Fibroblast of skin of right biceps (primary cell): ENCODE results near the gene ITGA3.

ENCODE experiments used
- DNase-seq: peaks from one replicate; pipeline ENCODE4 v3.0.0-alpha.2; 2013

ITGA3 gene

DNA sequence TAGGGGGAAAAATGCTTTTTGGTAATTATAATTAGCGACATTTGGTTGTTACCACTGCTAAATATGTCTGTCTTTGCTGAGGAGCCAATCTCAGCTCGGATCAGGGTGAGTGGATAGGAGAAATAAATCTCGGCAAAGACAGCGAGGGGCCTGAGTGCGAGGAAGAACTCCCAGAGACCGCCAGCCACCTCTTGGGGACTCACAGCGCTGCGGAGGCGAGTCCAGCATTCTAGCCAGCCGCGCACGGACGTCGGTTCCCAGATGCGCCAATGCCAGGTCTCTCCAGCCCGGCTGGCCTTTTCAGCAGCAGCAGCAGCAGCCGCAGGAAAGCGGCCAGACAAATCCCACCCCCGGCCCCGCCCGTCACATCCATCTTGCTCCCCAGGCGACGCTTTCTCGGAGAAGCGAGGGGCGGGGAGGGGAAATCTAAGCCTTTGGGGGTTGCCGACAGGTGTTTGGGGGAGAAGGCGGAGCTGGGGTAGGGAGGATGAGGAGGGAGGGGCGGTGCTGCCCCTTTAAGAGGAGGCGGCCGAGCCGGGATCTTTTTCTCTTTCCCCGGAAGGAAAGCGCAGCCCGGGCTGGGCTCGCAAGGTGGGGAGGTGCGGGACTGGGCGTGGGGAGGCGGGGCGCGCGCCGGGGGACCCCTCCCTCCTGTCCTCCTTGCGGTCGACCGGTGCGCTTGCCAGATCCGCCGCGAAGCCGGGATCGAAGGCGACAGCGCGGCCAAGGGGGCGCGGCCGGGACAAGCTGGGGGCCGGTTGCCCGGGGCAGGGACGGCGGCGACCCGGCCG, at the start of gene ITGA3:
Gene ITGA3, plus strand, starts transcription at position 685 of the 791 bp plus-strand sequence. CDS start 330 bp downstream, outside the sequence.
- peak; percentile 80 for DNase-seq

DNA sequence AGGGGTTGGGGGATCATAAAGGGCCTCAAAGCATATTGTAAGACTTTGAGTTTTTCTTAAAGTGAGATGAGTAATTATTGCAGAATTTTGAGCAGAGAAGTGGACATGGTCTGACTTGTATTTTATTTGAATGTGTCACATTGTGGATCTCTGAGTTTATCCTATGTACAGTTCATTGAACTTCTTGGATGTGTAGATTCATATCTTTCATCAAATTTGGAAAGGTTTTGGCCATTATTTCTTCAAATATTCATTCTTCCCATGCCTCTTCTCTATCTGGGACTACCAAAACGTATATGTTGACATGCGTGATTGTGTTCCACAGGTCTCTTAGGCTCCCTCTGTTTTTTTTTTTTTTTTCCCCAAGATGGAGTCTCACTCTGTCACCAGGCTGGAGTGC, 46.6 kb upstream of the ITGA3 start:
- no peak for DNase-seq

DNA sequence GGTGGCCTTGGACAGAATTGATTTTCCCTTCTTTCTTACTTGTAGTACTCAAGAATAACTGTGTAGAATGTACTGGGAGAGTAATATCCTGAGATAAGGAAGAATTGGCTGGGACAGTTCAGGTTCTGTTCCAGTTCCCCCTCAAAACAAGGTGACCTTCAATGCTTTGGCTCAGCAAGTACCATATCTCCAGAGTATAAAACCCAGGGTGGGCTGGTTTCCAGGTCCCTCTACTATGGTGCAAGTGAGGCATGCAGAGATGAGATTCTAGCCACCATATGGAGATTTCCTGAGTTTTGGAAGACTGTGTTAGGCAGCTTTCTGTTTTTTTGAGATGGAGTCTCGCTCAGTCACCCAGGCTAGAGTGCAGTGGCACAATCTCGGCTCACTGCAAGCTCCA, 42.8 kb upstream of the ITGA3 start:
- DNase-seq, result no peak

DNA sequence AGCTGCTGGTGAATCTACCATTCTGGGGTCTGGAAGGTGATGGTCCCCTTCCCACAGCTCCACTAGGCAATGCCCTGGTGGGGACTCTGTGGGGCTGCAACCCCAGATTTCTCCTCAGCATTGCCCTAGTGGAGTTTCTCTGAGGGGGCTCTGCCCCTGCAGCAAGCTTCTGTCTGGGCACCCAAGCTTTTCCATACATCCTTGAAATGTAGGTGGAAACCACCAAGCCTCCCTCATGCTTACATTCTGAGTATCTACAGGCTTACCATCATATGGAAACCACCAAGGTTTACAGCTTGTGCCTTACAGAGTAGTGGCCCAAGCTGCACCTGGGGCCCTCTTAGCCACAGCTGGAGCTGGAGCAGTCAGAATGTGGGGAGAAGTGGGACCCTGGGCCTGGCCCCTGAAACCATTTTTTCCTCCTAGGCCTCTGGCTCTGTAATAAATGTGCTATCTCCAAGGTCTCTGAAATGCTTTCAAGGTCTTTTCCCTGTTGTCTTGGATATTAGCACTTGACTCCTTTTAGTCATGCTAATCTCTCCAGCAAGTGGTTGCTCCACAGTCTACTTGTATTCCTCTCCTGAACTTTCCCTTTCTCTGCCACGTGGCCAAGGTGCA, 41.3 kb upstream of the ITGA3 start:
- no peak for DNase-seq

DNA sequence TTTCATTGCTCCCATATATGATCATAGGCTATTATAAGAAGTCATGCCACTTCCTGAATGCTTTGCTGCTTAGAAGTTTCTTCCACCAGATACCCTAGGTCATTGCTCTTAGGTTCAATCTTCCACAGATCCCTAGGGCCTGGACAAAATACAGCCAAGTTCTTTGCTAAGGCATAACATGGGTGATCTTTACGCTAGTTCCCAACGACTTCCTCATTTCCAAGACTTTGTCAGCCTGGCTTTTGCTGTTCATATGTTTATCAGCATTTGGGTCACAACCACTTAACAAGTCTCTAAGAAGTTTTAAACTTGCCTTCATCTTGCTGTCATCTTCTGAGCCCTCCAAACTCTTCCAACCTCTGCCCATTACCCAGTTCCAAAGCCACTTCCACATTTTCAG, 40.8 kb upstream of the ITGA3 start:
- DNase-seq, result no peak

DNA sequence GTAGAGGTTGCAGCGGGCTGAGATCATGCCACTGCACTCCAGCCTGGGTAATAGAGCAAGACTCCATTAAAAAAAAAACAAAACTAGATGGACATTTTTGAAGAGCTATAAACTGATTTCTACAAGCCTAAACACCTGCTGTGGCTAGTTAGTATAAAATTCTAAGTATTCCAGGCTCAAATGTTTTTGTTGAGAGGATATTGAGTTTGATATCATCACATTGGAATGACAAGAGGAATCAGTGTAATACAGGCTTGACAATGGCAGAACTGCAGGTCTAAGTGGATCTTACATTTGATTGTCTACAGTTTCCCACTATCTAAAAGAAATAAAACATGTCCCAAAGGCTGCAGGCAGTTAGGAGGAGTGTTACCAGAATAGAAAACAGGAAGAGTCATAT, 37.0 kb upstream of the ITGA3 start:
- no peak for DNase-seq

DNA sequence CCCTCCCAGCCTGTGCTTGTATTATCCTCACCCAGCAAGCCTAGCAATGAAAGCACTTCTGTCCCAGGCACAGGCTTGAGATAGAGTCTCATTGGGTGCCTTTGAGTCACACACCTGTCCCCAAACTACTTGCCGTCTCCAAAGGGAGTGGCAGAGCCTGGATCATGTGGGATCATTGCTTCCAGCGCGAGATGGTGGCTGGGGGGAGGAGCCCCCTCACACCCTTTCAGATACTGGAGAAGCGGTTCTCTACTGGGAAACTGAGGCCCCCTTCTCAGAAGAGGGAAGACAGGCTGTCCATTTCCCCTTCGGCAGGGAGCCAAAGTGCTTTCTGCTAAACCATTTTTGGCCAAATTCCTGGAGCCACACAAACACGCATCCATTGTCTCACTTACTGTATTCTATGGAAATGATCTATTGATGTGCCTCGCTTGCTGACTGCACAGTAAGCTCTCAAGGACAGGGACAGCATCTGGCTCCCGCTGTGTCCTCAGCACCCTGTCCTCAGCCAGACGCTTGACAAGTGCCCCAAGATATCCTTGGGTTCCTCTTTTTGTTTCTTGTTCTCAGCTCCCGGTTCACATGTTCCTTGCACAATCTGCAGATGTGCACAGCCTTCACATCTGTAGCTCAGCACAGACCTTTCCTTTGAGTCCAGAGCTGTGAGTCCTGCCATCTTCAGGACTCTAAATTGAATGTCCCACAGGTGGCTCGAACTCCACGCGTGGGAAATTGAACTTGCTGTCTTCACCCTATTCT, 34.9 kb upstream of the ITGA3 start:
- no peak for DNase-seq

DNA sequence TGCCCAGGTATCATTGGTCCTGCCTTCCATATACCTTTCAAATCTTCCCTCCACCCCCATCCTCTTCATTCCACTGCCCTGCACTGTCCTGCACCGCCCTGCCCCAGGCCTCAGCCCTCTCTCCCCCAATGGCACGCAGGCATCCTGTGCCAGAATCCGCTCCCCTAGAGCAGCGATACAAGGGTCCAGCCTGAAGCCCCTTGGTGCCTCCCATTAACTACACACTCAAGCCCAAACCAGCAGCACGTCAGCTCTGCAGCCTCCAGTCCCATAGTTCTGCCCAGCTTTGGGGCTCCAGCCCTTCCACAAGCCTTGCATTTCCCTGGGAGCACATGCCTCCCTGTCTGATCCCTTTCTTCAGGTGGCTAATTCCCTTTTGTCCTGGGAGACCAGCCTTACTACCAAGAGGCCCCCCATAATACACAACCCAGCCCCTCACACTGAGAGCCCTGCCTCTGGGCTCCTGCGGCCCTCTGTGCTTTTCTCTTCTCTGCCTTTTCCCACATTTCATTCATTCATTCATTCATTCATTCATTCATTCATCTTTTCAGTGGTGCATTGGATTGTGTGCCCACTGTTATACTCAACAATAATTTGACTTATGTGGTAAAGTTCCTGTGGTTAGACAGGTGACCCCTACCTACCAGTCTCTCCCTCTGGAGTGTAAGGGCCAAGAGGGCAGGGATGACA, 34.1 kb upstream of the ITGA3 start:
- no peak for DNase-seq

DNA sequence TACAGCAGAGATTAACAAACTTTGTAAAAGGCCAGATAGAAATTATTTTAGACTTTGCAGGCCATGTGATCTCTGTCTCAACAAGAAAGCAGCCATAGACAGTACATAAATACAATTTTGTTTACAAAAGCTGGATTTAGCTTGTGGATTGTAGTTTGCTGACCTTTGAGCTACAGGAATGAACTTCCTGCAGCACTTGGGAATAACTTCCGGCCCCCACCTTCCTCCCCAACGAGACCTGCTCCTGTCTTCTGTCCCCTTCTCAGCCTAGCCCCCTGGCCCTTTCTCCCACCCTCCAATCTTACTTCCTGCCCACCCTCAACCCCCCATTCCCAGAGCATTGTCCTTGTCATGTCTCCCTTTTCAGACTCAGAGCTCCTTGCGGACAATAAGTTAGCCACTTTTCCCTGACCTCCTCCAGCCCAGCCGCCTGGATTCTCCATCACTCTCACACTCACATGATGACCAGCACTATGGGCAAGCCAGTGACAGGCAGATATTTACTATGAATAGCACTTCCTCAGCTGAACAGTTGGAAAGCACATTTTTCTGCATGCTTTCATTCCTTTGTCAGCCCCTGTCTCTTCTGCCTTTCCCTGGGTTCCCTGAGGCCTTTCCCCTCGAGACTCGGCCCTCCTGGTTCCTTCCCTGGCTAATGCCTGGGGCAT, 33.3 kb upstream of the ITGA3 start:
- DNase-seq, result no peak

DNA sequence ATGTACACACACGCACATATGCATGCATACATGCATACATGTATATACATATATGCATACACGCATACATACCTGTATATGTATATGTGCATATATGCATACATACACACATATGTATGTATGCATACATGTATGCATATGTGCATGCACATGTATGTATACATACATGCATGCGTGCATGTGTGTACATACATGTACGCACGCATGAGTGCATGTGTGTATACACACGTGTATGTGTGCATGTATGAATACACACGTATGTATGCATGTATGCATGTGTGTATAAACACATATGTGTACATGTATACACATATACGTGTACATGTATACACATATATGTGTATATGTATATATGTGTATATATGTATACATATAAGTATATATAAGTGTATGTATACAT, 32.4 kb upstream of the ITGA3 start:
- no peak for DNase-seq

DNA sequence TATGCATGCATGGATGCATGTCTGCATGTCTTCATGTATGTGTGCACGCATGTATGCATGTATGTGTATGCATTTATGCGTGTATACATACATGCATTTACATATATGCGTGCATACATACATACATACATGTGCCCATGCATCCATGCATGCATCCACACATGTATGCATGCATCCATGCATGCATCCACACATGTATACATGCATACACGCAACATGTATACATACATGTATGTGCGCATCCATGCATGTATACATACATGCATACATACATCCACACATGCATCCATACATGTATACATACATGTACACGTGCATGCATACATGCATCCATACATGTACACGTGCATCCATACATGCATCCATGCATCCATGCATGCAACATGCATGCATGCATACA, 31.1 kb upstream of the ITGA3 start:
- DNase-seq, result no peak

DNA sequence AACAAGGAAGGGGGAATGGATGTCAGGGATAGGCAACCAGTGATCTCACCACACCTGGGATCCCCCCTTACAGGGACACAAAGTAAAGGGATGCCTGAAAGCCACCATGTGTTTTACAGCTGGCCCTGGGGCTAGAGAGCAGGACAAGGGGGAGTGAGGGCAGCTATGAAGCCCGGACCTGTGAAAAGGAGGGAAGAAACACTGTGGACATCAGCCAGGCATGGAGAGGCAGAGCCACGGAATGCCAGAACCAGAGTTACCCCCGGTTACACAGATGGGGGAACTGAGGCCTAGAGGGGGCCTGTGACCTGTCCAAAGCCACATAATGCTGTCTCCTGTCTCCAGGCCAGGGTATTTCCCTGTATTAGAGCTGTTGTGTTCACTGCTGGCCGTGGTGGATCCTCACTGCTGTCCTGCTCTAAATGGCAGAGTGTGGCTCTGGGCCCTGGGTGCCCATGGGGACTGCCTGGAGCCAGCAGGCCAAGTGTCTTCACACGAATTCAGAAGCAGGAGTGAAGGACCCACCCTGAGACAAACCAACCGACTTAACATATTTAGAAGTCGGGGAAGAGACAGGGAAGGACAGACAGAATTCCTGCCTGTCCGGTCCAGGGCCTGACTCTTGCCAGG, 29.7 kb upstream of the ITGA3 start:
- DNase-seq, result no peak

DNA sequence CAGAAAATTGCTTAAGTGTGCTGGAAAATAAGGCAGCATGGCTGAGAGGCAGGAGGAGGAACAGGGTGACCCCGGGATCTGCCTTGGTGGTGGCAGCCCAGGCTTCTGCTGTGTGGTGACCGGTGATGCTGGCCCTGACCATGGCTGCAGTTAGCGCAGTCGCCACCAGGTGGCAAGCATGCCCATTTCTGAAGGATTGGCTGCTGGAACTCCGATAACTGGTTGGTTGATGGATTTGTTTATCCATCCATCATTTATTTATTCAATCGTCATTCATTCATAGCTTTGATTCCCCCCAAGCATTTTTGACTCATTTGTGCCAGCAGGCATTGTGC, 29.1 kb upstream of the ITGA3 start:
- peak; percentile 76 for DNase-seq

DNA sequence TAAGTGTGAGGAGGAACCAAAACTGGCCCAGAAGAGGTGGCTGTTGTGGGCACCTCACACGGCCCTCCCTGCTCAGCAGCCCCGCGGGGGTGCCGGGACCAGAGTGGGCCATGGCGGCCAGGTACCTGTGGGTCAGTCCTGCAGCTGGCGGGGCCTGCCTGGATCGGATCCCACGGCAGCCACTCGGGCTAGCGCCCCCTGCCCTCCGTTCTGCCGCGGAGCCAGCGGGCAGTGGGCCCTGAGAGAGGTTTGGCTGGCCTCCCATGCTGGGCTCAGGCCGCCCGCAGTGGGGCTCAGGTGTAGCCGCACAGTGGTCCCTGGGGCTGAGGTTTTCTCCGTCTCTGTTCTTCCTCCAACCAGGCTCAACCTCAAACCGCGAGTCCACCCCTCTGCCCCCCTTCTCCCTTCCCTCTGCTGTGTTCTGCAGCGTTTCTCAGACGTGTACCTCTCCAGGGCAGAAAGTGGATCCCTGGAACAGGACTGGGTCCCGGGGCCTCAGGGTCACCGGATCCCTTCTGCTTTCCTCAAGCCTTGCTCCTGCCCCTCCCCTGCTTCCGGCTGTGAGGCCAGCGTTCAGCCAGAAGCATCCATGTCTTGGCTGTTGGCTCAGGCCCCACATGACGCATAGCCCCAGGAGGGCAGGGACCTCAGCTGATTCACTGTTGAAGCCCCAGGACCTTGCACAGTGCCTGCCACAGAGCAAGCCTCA, 28.6 kb upstream of the ITGA3 start:
- DNase-seq, result peak; percentile 96

DNA sequence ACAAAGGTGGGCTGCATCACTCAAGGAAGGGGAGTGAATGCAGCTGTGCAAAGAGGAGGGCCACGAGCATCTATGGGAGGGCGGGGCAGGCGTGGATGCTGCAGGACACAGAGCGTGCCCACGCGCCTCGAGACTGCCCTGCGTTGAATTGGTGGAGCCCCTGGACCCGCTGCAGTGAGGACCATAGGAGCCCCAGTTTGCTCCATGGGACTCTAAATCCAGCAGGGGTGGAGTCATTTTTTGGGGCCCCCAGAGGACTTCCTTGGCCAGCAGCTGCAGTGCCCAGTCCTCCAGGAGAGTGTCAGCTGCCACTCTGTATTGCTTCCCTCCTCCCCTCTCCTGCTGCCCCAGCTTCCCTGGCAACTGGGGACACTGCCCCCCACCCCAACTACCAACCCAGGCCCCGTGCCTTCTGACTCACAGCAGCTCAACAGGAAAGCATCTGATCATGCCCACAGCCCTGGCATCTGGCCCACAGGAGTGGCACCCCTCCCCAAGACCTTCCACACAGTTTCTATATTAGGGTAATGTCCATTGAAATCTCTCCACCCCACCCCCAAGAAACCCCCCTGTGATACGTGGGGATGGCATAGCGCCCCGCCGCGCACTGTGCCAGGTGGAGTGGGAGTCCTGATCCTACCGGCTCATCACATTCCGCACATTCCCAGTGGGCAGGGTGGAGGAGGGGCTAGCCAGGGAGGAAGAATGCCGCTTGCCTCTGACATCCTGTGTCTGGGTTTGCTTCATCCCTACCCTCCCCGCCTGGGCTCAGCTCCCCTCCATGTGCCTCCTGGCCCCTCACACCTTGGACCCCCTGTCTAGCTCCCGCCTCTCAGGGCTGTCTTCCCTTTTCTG, 27.8 kb upstream of the ITGA3 start:
- peak; percentile 85 for DNase-seq

DNA sequence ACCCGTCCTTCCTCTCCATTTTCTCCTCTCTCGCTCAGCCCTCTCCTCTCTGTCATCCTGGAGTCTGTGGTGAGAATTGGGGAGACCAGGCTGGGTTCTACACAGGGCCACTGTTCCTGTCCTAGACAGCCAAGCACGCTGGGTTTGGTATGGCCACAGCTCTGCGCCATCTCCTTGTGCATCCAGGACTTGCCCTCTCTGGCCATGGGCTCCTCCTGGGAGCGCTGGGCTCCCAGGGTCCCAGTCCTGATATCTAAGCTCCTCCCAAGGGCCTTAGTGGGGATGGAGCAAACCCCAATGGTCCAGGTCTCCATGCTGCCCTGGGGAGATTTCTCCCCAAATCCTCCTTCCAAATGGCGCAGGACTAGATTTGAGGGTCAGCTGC, 27.2 kb upstream of the ITGA3 start:
- no peak for DNase-seq

DNA sequence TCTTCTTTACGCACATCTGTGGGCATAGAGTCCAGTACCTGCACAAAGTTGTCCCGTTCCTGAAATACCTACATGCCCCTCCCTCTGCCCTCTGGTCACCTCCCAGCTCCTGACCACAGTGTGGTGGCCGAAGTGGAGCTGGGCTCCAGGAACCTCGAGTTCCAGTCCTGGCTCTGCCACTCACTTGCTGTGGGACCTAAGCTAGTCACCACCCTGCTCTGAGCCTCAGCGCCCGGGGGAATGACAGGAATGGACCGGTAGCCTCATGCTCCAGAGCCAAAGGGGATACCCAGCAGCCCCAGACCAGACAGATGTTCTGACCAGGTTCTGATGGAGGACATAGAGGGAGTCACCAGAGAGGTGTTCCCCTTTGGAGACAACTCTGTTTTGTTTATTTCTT, 26.7 kb upstream of the ITGA3 start:
- no peak for DNase-seq

DNA sequence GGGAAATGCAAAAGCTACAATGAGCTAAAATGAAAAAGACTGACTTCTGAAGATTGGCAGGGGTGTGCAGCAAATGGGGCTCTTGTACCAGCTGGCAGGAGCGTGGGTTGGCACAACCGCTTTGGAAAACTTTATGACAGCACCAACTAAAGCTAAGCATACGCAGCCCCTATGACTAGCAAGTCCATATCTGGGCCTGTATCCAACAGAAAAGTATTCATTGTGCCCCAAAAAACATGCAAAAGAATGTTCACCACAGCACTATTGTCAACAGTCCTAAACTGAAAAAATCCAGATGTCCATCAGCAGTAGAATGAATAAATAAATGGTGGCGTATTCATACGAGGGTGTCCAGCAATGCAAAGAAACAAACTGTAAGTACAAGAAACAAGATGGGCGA, 22.6 kb upstream of the ITGA3 start:
- DNase-seq, result peak; percentile 52

DNA sequence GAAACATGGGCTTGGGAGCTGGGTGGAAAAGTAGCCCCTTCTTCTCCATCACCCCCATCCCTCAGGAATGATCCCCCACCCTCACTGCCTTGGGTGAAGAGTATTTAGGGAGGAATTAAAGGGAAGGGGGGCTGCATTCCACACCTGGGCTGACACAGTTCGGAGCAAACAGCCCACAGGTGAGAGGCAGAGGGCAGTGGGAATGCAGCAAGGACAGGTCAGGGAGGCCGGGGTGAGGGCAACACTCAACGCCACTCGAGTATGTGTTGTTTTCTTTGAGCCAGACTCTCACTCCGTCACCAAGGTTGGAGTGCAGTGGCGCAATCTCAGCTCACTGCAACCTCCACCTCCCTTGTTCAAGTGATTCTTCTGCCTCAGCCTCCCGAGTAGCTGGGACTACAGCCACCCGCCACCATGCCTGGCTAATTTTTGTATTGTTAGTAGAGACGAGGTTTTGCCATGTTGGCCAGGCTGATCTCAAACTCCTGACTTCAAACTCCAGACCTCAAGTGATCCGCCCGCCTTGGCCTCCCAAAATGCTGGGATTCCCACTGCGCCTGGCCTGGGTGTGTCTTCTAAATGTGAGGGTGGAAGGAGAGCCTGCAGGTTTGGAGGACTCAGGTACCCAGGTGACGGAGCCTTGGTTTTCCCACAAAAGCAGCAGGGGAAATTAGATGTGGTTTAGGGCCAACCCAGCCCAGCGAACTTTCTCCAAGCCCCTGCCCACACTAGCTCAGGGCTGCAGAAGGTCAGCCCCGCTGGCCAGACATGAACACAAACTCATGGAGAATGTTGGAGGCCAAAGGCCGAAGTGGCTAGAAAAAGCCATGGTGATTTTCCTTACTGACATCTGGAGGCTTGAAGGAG, 21.2 kb upstream of the ITGA3 start:
- DNase-seq, result no peak

DNA sequence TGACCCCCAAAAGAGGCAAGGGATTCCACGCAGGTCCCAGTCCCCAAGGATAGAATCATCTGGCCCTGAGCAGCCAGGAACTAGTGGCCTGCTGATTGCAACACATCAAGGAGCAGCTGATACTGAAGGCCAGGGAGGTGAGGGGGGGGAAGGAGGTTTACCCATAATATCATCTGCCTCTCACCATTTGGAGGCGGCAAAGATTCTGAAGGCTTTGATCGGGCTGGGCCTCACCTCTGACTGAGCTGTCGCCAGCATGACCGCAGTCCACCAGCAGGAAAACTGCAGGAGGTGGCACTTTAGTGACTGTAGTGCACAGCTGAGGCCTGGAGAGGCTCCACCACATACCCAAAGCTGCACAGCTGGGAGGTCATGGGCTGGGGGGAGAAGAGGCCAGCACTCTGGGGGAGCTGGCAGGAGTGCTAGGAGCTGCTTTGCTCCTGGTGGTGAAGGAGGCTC, 20.5 kb upstream of the ITGA3 start:
- DNase-seq, result no peak
